Endothelial cell of hepatic sinusoid (primary cell): ENCODE measurements around the gene SPRTN.

Experiments
- in situ Hi-C: cut with HindIII; loops from 2 replicates; pipeline ENCODE4 v1.10.0; 2017; ENCODE audit warnings: low sequenced_read_pairs

Gene SPRTN

GRCh38 chr1:231374394-231374793 lies 36.3 kb downstream of the SPRTN start:
- in situ Hi-C loops, result no loop called here

GRCh38 chr1:231376101-231376500 lies 38.0 kb downstream of the SPRTN start:
- in situ Hi-C loops, result no loop called here

GRCh38 chr1:231376875-231377549 lies 38.9 kb downstream of the SPRTN start:
- in situ Hi-C loops, result no loop called here

GRCh38 chr1:231381729-231382128 lies 43.6 kb downstream of the SPRTN start:
- in situ Hi-C loops, result no loop called here

- in situ Hi-C loops, result no loop called here
Observed at GRCh38 chr1:231382426-231382825, 44.3 kb downstream of the SPRTN start.

GRCh38 chr1:231383159-231383860 lies 45.2 kb downstream of the SPRTN start:
- in situ Hi-C loops, result no loop called here

- in situ Hi-C loops, result no loop called here
Observed at GRCh38 chr1:231384696-231385415, 46.8 kb downstream of the SPRTN start.

GRCh38 chr1:231385416-231385748 lies 47.3 kb downstream of the SPRTN start:
- in situ Hi-C loops, result no loop called here

- in situ Hi-C loops, result no loop called here
Observed at GRCh38 chr1:231386466-231386865, 48.4 kb downstream of the SPRTN start.

- in situ Hi-C loops, result no loop called here
Observed at GRCh38 chr1:231387770-231388669, 49.9 kb downstream of the SPRTN start.

- in situ Hi-C loops, result no loop called here
Observed at GRCh38 chr1:231390071-231390470, 52.0 kb downstream of the SPRTN start.

GRCh38 chr1:231392389-231393131 lies 54.5 kb downstream of the SPRTN start:
- in situ Hi-C loops, result no loop called here

- in situ Hi-C loops, result no loop called here
Observed at GRCh38 chr1:231393668-231394067, 55.6 kb downstream of the SPRTN start.

- in situ Hi-C loops, result no loop called here
Observed at GRCh38 chr1:231395076-231395997, 57.2 kb downstream of the SPRTN start.

- in situ Hi-C loops, result no loop called here
Observed at GRCh38 chr1:231395998-231396390, 57.9 kb downstream of the SPRTN start.

GRCh38 chr1:231396643-231397042 lies 58.5 kb downstream of the SPRTN start:
- in situ Hi-C loops, result no loop called here

GRCh38 chr1:231397886-231398671 lies 60.0 kb downstream of the SPRTN start:
- in situ Hi-C loops, result no loop called here

GRCh38 chr1:231401478-231401877 lies 63.4 kb downstream of the SPRTN start:
- in situ Hi-C loops, result no loop called here

- in situ Hi-C loops, result no loop called here
Observed at GRCh38 chr1:231404318-231404717, 66.2 kb downstream of the SPRTN start.
